Ectodermal cell (in vitro differentiated cells): ENCODE data around the gene CCL22.
"Not testable (repeated sequence)": the region's sequence is repeated elsewhere in the genome, so short reads cannot be mapped to it uniquely, and the experiment has no call there.

Experiments used
- H3K27ac ChIP-seq: 2 replicates; pipeline ENCODE4 v1.7.0; 2013; ENCODE audit warnings: mild to moderate bottlenecking, low read depth, low read length; ENCODE audit not compliant: insufficient read depth, poor library complexity, severe bottlenecking
- H3K27me3 ChIP-seq: 2 replicates; pipeline ENCODE4 v1.7.0; 2013; ENCODE audit warnings: mild to moderate bottlenecking, low read length; ENCODE audit not compliant: insufficient read depth, control insufficient read depth, poor library complexity, severe bottlenecking
- H3K36me3 ChIP-seq: one replicate; pipeline ENCODE4 v1.7.0; 2013; ENCODE audit warnings: low read length; ENCODE audit not compliant: control insufficient read depth, insufficient read depth
- H3K4me1 ChIP-seq: one replicate; pipeline ENCODE4 v1.7.0; 2013; ENCODE audit warnings: low read length; ENCODE audit not compliant: control insufficient read depth, insufficient read depth
- H3K4me3 ChIP-seq: 2 replicates; pipeline ENCODE4 v1.7.0; 2013; ENCODE audit warnings: low read depth, low read length, control low read depth; ENCODE audit not compliant: insufficient read depth
- H3K9me3 ChIP-seq: 2 replicates; pipeline ENCODE4 v1.7.0; 2013; ENCODE audit warnings: mild to moderate bottlenecking, low read length, moderate library complexity; ENCODE audit not compliant: control insufficient read depth
- WGBS, 2 experiments: methylation state at CpG; one replicate each; pipeline ENCODE4 v1.1.7; 2013; ENCODE audit warnings: missing lambda C conversion rate in 2 of 2; 5-methylcytosine and 5-hydroxymethylcytosine counted together

Gene CCL22

GRCh38 chr16:57392694-57393093 is 34.1 kb downstream of the CCL22 start:
- Histone ChIP-seq H3K27me3 (no peaks in the 10 kb centered on the region), H3K36me3 (no peaks in the 10 kb centered on the region)
- 85 to 86% methylated on average over 1 of the region's 1 CpG for WGBS, 2 experiments

DNA sequence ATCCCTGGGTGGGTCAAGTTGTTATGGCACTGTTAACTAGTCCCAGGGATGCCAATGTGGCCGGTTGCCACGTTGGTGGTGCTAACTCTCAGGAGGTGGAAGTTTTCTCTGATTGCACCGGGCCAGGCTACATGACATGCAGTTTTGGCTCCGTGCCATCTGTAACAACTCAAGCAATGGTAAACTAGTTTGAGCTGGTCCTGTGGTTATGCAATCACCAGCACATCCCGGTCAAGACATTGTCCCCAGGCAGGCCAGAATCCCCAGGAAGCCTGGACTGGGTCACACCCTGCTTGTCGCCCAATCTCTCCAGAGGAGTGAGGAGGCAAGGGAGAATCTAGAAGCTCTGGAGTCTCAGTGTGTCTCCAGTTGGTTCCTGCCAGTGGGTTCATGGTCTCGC is 35.9 kb downstream of the CCL22 start:
- Histone ChIP-seq H3K36me3 (no peaks in the 10 kb centered on the region), H3K4me1 (no peaks in the 10 kb centered on the region), H3K9me3 (no peaks in the 10 kb centered on the region), H3K27me3 (no peaks in the 10 kb centered on the region), H3K4me3 (no peak overlapping the region), H3K27ac (no peak overlapping the region)
- 90 to 92% methylated on average over 7 of the region's 7 CpGs for WGBS, 2 experiments

More at GRCh38 chr16:57392694-57393093, 34.1 kb downstream of the CCL22 start:
- no peaks in the 10 kb centered on the region for H3K4me1 ChIP-seq
- H3K4me3 ChIP-seq: no peak overlapping the region
- H3K9me3 ChIP-seq: no peaks in the 10 kb centered on the region
- H3K27ac ChIP-seq: no peak overlapping the region

- no peak overlapping the region for H3K27ac ChIP-seq
- H3K27me3 ChIP-seq: no peaks in the 10 kb centered on the region
- H3K4me3 ChIP-seq: no peak overlapping the region
- H3K4me1 ChIP-seq: no peaks in the 10 kb centered on the region
- WGBS, 2 experiments: 94% methylated on average over 5 of the region's 5 CpGs
- no peaks in the 10 kb centered on the region for H3K36me3 ChIP-seq
- H3K9me3 ChIP-seq: no peaks in the 10 kb centered on the region
These were observed 36.4 kb downstream of the CCL22 start for GRCh38 chr16:57395026-57395425.

DNA sequence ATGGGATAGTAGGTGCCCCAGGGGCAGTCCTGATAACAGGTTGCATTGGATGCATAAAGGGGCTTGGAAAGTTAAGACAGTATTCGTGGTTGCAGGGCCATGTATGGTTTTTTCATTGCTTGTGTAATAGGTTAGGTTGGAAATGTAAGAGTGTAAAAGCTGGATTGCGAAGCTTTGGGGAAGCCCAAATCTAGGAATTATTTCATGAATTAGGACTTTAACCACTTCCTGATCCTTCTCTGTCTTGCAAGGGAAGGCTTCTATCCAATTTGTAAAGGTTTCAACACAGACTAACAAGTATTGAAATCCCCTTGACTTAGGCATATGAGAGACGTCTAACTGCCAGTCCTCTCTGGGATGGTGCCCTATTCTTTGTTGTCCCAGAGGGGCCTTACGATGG is 38.2 kb downstream of the CCL22 start:
- WGBS, 2 experiments: 88 to 93% methylated on average over 4 of the region's 4 CpGs
- no peak overlapping the region for H3K27ac ChIP-seq
- no peak overlapping the region for H3K4me3 ChIP-seq
- H3K4me1 ChIP-seq: no peaks in the 10 kb centered on the region
- H3K36me3 ChIP-seq: no peaks in the 10 kb centered on the region
- H3K27me3 ChIP-seq: no peaks in the 10 kb centered on the region
- H3K9me3 ChIP-seq: no peaks in the 10 kb centered on the region

DNA sequence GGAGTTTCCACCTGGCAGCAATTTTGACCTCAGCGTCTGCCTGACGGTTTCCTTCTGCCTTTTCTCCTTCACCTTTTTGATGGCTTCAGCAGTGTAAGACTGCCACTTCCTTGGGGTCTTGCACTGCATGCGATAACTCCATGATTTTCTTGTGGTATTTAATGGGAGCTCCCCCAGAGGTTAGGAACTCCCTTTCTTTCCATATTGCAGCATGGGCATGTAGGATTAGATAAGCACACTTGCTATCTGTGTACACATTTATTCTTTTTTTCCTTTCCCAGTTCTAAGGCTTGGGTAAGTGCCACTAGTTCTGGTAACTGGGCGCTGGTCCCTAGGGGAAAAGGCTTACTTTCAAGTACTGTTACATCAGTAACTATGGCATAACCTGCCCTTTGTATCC is 38.9 kb downstream of the CCL22 start:
- H3K4me1 ChIP-seq, H3K27me3 ChIP-seq, H3K9me3 ChIP-seq, H3K36me3 ChIP-seq, H3K4me3 ChIP-seq, H3K27ac ChIP-seq: not testable (repeated sequence)
- WGBS, 2 experiments: 91 to 93% methylated on average over 4 of the region's 4 CpGs

DNA sequence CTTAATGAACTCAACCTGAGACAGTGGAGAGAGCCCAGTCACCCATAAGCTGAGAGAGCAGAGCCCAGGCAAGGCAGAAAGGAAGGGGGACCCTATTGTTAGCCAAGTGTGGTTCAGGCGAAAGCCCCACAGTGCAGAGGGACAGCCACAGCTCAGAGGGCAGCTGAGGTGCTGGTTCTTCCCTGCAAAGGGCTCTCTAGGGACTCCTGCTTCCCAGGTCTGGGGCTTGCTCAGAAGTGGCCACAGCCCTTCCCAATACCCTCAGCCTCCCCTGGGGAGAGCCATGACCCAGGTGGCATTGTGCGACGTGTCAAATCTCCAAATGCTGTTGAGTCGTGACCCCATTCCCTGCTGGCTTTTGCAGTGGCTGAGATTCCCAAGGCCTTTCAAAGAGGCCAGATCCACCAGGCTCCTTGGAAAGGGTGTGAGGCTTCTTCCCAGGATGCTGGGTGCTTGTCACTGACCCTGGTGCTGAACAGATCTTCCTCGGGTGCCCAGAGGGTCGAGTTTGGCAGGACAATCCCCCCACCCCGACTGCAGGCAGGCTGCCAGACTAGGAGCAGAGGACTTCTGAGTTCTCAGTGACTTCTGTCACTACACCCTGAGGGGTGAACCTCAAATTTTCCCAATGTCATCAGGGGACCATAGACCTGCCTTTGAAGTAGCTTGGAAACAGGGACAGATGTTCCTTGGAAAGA is 43.5 kb downstream of the CCL22 start:
- no peak overlapping the region for H3K4me3 ChIP-seq
- H3K27ac ChIP-seq: no peak overlapping the region
- no peaks in the 10 kb centered on the region for H3K36me3 ChIP-seq
- no peaks in the 10 kb centered on the region for H3K9me3 ChIP-seq
- peaks cover 6% of the 10 kb centered on the region for H3K4me1 ChIP-seq
- no peaks in the 10 kb centered on the region for H3K27me3 ChIP-seq
- WGBS, 2 experiments: 55 to 56% methylated on average over 7 of the region's 7 CpGs

DNA sequence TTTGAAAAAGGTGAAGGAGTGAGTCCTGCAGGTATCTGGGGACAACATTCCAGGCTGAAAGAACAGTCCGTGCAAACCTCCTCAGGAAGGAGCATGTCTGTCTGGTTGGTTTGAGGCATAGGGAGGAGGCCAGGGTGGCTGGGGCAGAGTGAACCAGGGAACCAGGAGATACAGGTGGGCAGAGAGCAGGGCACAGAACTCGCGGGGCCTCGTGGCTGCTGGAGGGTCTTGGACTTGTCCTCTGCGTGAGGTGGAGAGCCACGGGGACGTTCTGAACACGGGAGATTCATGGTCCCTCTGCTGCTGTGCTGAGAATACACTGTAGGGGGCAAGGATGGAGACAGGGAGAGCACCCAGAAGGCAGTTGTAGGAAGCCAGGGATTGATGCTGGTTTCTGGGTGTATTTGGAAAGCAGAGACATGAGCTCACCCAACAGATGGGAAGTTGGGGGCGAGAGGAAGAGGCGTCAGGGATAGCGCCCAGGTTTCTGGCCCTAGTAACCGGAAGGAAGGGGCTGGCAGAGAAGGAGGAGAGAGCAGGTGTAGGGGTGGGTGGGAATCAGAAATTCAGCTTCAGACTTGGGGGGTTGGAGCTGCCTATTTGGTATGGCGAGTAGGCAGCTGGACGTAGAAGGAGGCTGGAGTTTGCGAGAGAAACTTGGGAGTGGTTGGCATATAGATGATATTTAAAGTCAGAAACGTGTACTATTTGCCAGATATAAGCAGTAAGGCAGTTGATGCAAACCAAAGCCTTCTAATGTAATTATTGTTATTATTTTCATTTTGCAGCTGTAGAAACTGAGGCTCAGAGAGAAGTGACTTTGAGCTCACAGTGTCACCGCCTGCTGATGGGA is 45.6 kb downstream of the CCL22 start, which contains the start of gene CCL17:
Gene CCL17, plus strand, starts transcription at position 803 of the 853 bp plus-strand sequence. CDS start 9,166 bp downstream, outside the sequence.
- no peak within 1 kb of the TSS for H3K27ac ChIP-seq
- no peak within 1 kb of the TSS for H3K4me3 ChIP-seq
- 88 to 89% methylated on average over 17 of the region's 17 CpGs for WGBS, 2 experiments
- no peaks in the 10 kb centered on the region for H3K9me3 ChIP-seq
- H3K36me3 ChIP-seq: no peaks in the 10 kb centered on the region
- H3K4me1 ChIP-seq: peaks cover 6% of the 10 kb centered on the region
- H3K27me3 ChIP-seq: no peaks in the 10 kb centered on the region

- no peaks in the 10 kb centered on the region for H3K36me3 ChIP-seq
- H3K4me1 ChIP-seq: peaks cover 6% of the 10 kb centered on the region
- H3K27ac ChIP-seq: no peak overlapping the region
- no peaks in the 10 kb centered on the region for H3K9me3 ChIP-seq
- no peaks in the 10 kb centered on the region for H3K27me3 ChIP-seq
- H3K4me3 ChIP-seq: no peak overlapping the region
- 88 to 91% methylated on average over 3 of the region's 3 CpGs for WGBS, 2 experiments
These were observed 46.5 kb downstream of the CCL22 start for GRCh38 chr16:57405097-57405496.

DNA sequence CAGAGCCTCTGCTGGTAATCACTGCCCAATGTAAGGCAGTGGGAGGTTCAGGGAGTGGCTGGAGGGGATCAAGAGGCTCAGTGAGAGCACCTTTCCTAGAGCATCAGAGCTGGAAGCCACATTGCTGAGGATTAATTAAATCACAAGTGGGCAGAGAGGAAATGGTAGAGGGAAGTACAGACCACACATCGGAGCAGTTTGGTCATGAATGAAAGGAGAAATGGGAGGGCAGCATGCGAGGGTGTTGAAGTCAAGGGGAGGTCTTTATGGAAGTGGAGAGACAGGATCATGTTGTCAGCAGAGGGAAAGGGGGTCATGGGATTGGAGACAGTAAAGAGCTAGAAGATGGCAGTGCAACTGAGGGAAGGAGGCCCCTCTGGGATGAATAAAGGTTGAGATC is 48.3 kb downstream of the CCL22 start:
- Histone ChIP-seq H3K27me3 (no peaks in the 10 kb centered on the region), H3K4me3 (no peak overlapping the region), H3K4me1 (peaks cover 6% of the 10 kb centered on the region), H3K36me3 (no peaks in the 10 kb centered on the region), H3K27ac (no peak overlapping the region), H3K9me3 (no peaks in the 10 kb centered on the region)
- 88 to 92% methylated on average over 2 of the region's 2 CpGs for WGBS, 2 experiments

- no peaks in the 10 kb centered on the region for H3K4me1 ChIP-seq
- H3K27me3 ChIP-seq: no peaks in the 10 kb centered on the region
- H3K27ac ChIP-seq: no peak overlapping the region
- H3K36me3 ChIP-seq: no peaks in the 10 kb centered on the region
- no peak overlapping the region for H3K4me3 ChIP-seq
- WGBS, 2 experiments: 88 to 89% methylated on average over 5 of the region's 5 CpGs
- no peaks in the 10 kb centered on the region for H3K9me3 ChIP-seq
These were observed 49.2 kb downstream of the CCL22 start for GRCh38 chr16:57407521-57408353.
